Neural crest cell (in vitro differentiated cells): ENCODE results near the gene RP9. TPM values are rescaled to one million over a fixed set of nuclear protein-coding genes. Genes with fewer than 3 reads are reported as not detected.

ENCODE experiments used
- DNase-seq: peaks from one replicate; pipeline ENCODE4 v3.0.0; 2021; ENCODE audit warnings: low read depth, mixed read lengths, low spot score
- H3K27ac Mint-ChIP-seq: one replicate; pipeline ENCODE4 v1.8.0; 2021; ENCODE audit warnings: mild to moderate bottlenecking, mixed read lengths; ENCODE audit not compliant: unreplicated experiment
- H3K27me3 Mint-ChIP-seq: 2 replicates; pipeline ENCODE4 v1.8.0; 2021; ENCODE audit warnings: low read depth, mild to moderate bottlenecking, mixed read lengths
- H3K36me3 Mint-ChIP-seq: 2 replicates; pipeline ENCODE4 v1.8.0; 2021; ENCODE audit warnings: low read depth, mild to moderate bottlenecking, mixed read lengths
- H3K4me1 Mint-ChIP-seq: 2 replicates; pipeline ENCODE4 v1.8.0; 2021; ENCODE audit warnings: mixed read lengths
- H3K4me3 Mint-ChIP-seq: one replicate; pipeline ENCODE4 v1.8.0; 2021; ENCODE audit warnings: mild to moderate bottlenecking, mixed read lengths
- H3K9me3 Mint-ChIP-seq: 2 replicates; pipeline ENCODE4 v1.8.0; 2021; ENCODE audit warnings: mixed read lengths
- CTCF ChIP-seq: fragments of 200-600 bp; sonication (generic); conservative IDR thresholded peaks from 2 replicates; pipeline ENCODE4 v1.5.0; 2021; ENCODE audit warnings: antibody characterized with exemption, mild to moderate bottlenecking
- total RNA-seq: library from RNA; stranded (reverse); gene quantifications from 2 replicates; pipeline ENCODE4 v1.2.1, GENCODE V29; 2021

The RP9 gene
- total RNA-seq, 1 donor from 2014 or later, result 27.5 TPM

DNA sequence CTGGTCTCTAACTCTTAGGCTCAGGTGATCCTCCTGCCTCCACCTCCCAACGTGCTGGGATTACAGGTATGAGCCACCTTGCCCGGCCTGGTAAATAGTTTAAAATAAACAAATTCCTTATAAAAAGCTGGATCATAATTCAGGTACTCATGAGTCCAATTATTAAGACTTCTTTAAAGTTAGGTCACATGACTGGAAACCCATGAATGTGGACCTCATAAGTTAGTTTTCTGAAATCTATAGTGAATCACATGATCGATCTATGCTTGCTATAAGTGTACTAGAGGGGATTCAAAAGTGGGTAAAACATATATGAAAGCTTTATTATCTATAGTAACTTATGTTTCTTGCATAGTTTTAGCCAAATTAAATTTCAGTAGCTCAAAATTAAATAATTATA, 60.9 kb downstream of the RP9 start:
- Mint-ChIP-seq H3K27ac (no peak overlapping the region), H3K9me3 (no peaks in the 10 kb centered on the region), H3K27me3 (no peaks in the 10 kb centered on the region), H3K4me1 (peaks cover 24% of the 10 kb centered on the region), H3K36me3 (no peaks in the 10 kb centered on the region), H3K4me3 (no peak overlapping the region)
- TF ChIP-seq CTCF, result no peak
- no peak for DNase-seq

DNA sequence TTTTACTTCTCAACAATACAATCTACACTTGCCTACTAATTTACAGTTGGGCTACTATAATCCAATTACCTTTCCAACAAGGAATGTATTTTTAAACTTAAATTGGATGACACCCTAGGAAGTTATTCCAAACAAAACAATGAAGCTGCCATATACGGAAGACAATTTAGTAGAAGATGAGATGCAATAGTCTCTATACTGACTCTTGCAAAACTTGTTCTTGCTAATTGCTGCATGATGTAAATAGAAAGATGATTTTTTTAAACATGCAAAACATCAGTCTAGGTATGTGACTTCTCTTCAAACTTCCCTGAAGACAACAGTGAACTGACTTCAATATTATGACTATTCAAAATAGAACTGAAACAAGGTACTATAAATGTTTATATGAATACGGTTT, 64.2 kb downstream of the RP9 start:
- Mint-ChIP-seq H3K27ac (no peak overlapping the region), H3K27me3 (no peaks in the 10 kb centered on the region), H3K4me1 (peaks cover 12% of the 10 kb centered on the region), H3K4me3 (no peak overlapping the region), H3K36me3 (no peaks in the 10 kb centered on the region), H3K9me3 (no peaks in the 10 kb centered on the region)
- no peak for TF ChIP-seq CTCF
- no peak for DNase-seq

Other genes with a start within 250 kb of the RP9 start
- 40.9 and 41.3 TPM in 2 replicates for gene KBTBD2, start 217.6 kb downstream of the RP9 start, total RNA-seq
- gene FKBP9, start 152.0 kb downstream of the RP9 start, total RNA-seq, result 78.0 and 85.6 TPM in 2 replicates
- gene NT5C3A, start 46.6 kb downstream of the RP9 start, total RNA-seq, result 30.8 and 35.5 TPM in 2 replicates
- gene BBS9, start 20.2 kb upstream of the RP9 start, total RNA-seq, result 13.9 and 16.2 TPM in 2 replicates